OCI-LY7 (cell line): ENCODE data around the gene FADS6. TPM values are rescaled to one million over a fixed set of nuclear protein-coding genes. Genes with fewer than 3 reads are reported as not detected.

ENCODE experiments used
- BruUV-seq: library from RNA; stranded (reverse); fragments of 400-500 nt; replicated peaks from 2 replicates; lab custom pipeline; 2021; lab: Mats Ljungman, UMichigan
- CTCF ChIA-PET: fragments of 300-600 bp; sonication (Branson Sonifier 250); formaldehyde crosslinking; loops from one replicate; lab custom pipeline; 2022; ENCODE audit warnings: antibody characterized with exemption; ENCODE audit not compliant: unreplicated experiment; lab: Charles Lee
- POLR2A ChIA-PET: fragments of 300-600 bp; sonication (Branson Sonifier 250); formaldehyde crosslinking; loops from one replicate; lab custom pipeline; 2022; ENCODE audit warnings: antibody characterized with exemption; lab: Charles Lee
- DNase-seq: peaks from one replicate; pipeline ENCODE4 v3.0.0-alpha.2; 2015; ENCODE audit warnings: low spot score
- H2AFZ ChIP-seq: fragments of 200-600 bp; sonication (generic), shearing (Covaris generic); 2 replicates; pipeline ENCODE4 v1.6.1; 2014; ENCODE audit warnings: mild to moderate bottlenecking, antibody characterized with exemption, low read length, moderate library complexity
- H3K27ac ChIP-seq: fragments of 200-600 bp; sonication (generic); 2 replicates; pipeline ENCODE4 v1.5.1; 2014; ENCODE audit warnings: mixed run types, low read depth, mild to moderate bottlenecking, moderate library complexity, low read length, inconsistent platforms; ENCODE audit not compliant: poor library complexity, severe bottlenecking
- H3K36me3 ChIP-seq: fragments of 200-600 bp; sonication (generic); 2 replicates; pipeline ENCODE4 v1.6.1; 2014; ENCODE audit warnings: mild to moderate bottlenecking, antibody characterized with exemption, low read length, moderate library complexity, mixed read lengths; ENCODE audit not compliant: insufficient read depth
- H3K4me1 ChIP-seq: fragments of 200-600 bp; sonication (generic); 2 replicates; pipeline ENCODE4 v1.5.1; 2014; ENCODE audit warnings: mild to moderate bottlenecking, low read length; ENCODE audit not compliant: insufficient read depth, poor library complexity, severe bottlenecking
- H3K4me2 ChIP-seq: fragments of 200-600 bp; sonication (generic); 2 replicates; pipeline ENCODE4 v1.6.1; 2014; ENCODE audit warnings: mild to moderate bottlenecking, low read length
- H3K4me3 ChIP-seq: fragments of 200-600 bp; sonication (generic); 2 replicates; pipeline ENCODE4 v1.5.1; 2014; ENCODE audit warnings: mild to moderate bottlenecking, low read depth, low read length; ENCODE audit not compliant: poor library complexity, severe bottlenecking
- H3K79me2 ChIP-seq: fragments of 200-600 bp; sonication (generic); 2 replicates; pipeline ENCODE4 v1.6.1; 2016; ENCODE audit warnings: low read depth, mild to moderate bottlenecking, low read length, moderate library complexity, mixed read lengths; ENCODE audit not compliant: insufficient read depth
- H3K9me2 ChIP-seq: fragments of 200-600 bp; sonication (generic); 2 replicates; pipeline ENCODE4 v1.6.1; 2016; ENCODE audit warnings: mild to moderate bottlenecking, low read length, mixed read lengths; ENCODE audit not compliant: insufficient read depth
- H3K9me3 ChIP-seq: fragments of 200-600 bp; sonication (generic); 2 replicates; pipeline ENCODE4 v1.6.1; 2014; ENCODE audit warnings: mild to moderate bottlenecking, mixed run types, low read length, mixed read lengths
- H4K20me1 ChIP-seq: fragments of 200-600 bp; sonication (generic); 2 replicates; pipeline ENCODE4 v1.6.1; 2014; ENCODE audit warnings: mild to moderate bottlenecking, antibody characterized with exemption, low read length, moderate library complexity, mixed read lengths; ENCODE audit not compliant: insufficient read depth
- EZH2phosphoT487 ChIP-seq: fragments of 200-600 bp; sonication (generic); IDR thresholded peaks from 2 replicates; pipeline ENCODE4 v1.6.1; 2018; ENCODE audit warnings: low read depth, borderline replicate concordance, mild to moderate bottlenecking, mixed run types, antibody characterized with exemption, low read length, moderate library complexity, mixed read lengths
- intact Hi-C: fragments of 100-400 bp; cut with micrococcal nuclease; formaldehyde crosslinking; loops from one replicate; pipeline ENCODE4 v1.10.0; 2022; ENCODE audit not compliant: unreplicated experiment
- total RNA-seq, 2 experiments: library from RNA; depleted of rRNA in 1 of 2; stranded (reverse); fragments of >200 nt in 1 of 2; shearing (Covaris generic) in 1 of 2; gene quantifications; 2 replicates each; pipeline ENCODE4 v1.2.3, GENCODE V29; 2014 to 2022
- TF ChIP-seq, protein P1 (sequence below): fragments of 200-600 bp; sonication (generic); conservative IDR thresholded peaks from 2 replicates; pipeline ENCODE4 v1.5.1; 2014; ENCODE audit warnings: mild to moderate bottlenecking, antibody characterized with exemption, low read length, moderate library complexity, mixed read lengths

Gene FADS6
- total RNA-seq, 2 experiments from 2014 or later: not detected

DNA sequence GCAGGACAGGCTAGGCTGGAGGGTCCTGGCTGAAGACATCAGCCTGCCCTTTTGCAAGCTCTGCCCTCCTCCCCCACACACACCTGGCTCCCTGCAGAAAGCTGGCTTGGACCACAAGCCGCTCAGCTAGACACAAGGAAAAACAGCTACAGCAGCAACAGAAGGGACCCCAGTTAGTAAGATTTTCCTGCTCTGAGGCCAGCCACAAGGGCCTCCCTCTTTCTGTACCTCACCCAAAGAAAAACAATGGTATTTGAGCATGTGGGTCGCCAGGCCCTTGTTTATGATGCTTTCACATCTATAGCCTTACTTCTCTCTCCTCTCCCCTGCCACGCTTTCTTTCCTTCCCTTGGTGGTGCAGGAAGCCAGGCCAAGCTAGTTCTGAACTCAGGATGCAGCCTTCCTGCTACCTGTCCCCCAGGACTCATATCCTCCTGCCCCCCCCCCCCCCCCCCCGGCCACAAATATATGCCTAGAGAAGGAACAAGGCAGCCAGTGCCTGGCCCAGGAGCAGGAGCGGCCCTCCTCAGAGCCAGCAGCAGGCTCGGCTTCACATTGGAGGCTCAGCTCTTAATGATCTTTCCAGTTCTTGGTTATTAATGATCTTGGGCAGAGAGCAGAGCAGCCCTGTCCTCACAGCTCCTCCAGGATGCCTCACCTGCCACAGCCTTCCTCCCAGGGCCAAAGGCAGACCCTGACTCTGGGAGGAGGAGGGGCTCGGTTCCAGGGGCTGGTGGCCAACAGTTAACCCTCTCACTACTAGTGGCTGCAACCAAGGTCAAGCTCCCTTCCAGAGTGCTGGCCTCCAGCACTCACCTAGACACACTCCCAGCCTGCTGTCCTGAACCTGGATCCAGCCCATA lies 53.2 kb downstream of the FADS6 start:
- intact Hi-C loops: no loop called here
- no peak for TF ChIP-seq EZH2phosphoT487
- TF ChIP-seq, protein P1, sequence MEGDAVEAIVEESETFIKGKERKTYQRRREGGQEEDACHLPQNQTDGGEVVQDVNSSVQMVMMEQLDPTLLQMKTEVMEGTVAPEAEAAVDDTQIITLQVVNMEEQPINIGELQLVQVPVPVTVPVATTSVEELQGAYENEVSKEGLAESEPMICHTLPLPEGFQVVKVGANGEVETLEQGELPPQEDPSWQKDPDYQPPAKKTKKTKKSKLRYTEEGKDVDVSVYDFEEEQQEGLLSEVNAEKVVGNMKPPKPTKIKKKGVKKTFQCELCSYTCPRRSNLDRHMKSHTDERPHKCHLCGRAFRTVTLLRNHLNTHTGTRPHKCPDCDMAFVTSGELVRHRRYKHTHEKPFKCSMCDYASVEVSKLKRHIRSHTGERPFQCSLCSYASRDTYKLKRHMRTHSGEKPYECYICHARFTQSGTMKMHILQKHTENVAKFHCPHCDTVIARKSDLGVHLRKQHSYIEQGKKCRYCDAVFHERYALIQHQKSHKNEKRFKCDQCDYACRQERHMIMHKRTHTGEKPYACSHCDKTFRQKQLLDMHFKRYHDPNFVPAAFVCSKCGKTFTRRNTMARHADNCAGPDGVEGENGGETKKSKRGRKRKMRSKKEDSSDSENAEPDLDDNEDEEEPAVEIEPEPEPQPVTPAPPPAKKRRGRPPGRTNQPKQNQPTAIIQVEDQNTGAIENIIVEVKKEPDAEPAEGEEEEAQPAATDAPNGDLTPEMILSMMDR: no peak

DNA sequence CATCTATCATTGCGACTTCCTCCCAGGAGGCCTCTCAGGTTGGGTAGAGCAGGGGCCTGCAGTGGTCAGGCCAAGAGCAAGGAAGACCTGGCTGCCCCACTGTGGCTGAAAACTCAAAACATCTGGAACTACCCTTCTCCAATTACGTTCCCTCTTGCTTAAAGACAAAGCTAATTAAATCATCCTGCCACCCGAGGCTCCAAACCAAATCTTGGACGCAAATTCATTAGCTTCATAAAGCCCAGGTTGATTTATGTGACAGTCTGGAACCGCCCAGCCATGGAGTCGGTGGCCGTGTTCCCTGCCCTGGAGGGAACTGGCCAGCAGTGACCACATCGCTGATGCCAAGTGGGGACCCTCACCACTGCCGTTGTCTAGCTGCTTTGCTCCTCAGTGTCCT lies 55.2 kb downstream of the FADS6 start:
- intact Hi-C loops: no loop called here
- Histone ChIP-seq H3K9me3 (no peaks in the 10 kb centered on the region), H3K9me2 (no peaks in the 10 kb centered on the region), H4K20me1 (no peaks in the 10 kb centered on the region), H3K27ac (no peak overlapping the region), H3K36me3 (no peaks in the 10 kb centered on the region), H3K79me2 (no peaks in the 10 kb centered on the region), H3K4me3 (no peak overlapping the region), H2AFZ (no peak overlapping the region), H3K4me1 (peaks cover 42% of the 10 kb centered on the region), H3K4me2 (no peak overlapping the region)
- TF ChIP-seq, protein P1: no peak
- TF ChIP-seq EZH2phosphoT487: no peak
- CTCF ChIA-PET: no interaction called here
- no TSS peak for BruUV-seq
- no peak for DNase-seq
- POLR2A ChIA-PET: interaction anchor here (0.6 to 0.8 kb wide), 2 partner anchors 18 to 60 kb away, joined by 3 to 13 read pairs; no protein-coding TSS in a partner anchor

More for the DNA sequence above, 53.2 kb downstream of the FADS6 start:
- ChIA-PET CTCF (interaction anchor here (1.0 kb wide), 1 partner anchor 9 kb away, joined by 3 read pairs; no protein-coding TSS in a partner anchor), POLR2A (interaction anchor here (0.8 to 1.3 kb wide), 3 partner anchors 8 to 203 kb away, joined by 3 to 5 read pairs (median 4); no protein-coding TSS in a partner anchor)
- Histone ChIP-seq H2AFZ (no peak overlapping the region), H3K36me3 (no peaks in the 10 kb centered on the region), H3K4me2 (peak overlapping the region; percentile 50), H4K20me1 (no peaks in the 10 kb centered on the region), H3K79me2 (no peaks in the 10 kb centered on the region), H3K4me3 (no peak overlapping the region), H3K9me2 (no peaks in the 10 kb centered on the region), H3K27ac (peak overlapping the region; percentile 6), H3K4me1 (peaks cover 22% of the 10 kb centered on the region), H3K9me3 (no peaks in the 10 kb centered on the region)
- BruUV-seq: no TSS peak
- no peak for DNase-seq
